Ishikawa (cell line): Measurements from ENCODE around the gene PTPN18.
A peak's percentile ranks its signal among the peaks of the same experiment; 100 is the strongest.

ENCODE experiments used
- CEBPB ChIP-seq: IDR thresholded peaks from 2 replicates; pipeline ENCODE4 v1.6.1; 2012
- CREB1 ChIP-seq: IDR thresholded peaks from 2 replicates; pipeline ENCODE4 v1.6.1; 2012; ENCODE audit warnings: low read depth
- EGR1 ChIP-seq: IDR thresholded peaks from 2 replicates; pipeline ENCODE4 v1.6.1; 2012
- EP300 ChIP-seq: IDR thresholded peaks from 2 replicates; pipeline ENCODE4 v1.6.1; 2012; ENCODE audit warnings: borderline replicate concordance
- FOXM1 ChIP-seq: IDR thresholded peaks from 2 replicates; pipeline ENCODE4 v1.6.1; 2012; ENCODE audit warnings: low read depth, borderline replicate concordance
- MAX ChIP-seq: IDR thresholded peaks from 2 replicates; pipeline ENCODE4 v1.6.1; 2012
- NFIC ChIP-seq: IDR thresholded peaks from 2 replicates; pipeline ENCODE4 v1.6.1; 2012
- RAD21 ChIP-seq: IDR thresholded peaks from 2 replicates; pipeline ENCODE4 v1.6.1; 2012; ENCODE audit warnings: low read depth
- REST ChIP-seq: IDR thresholded peaks from 2 replicates; pipeline ENCODE4 v1.6.1; 2012; ENCODE audit warnings: low read depth, mild to moderate bottlenecking
- TAF1 ChIP-seq: IDR thresholded peaks from 2 replicates; pipeline ENCODE4 v1.6.1; 2012; ENCODE audit warnings: low read depth, mild to moderate bottlenecking
- TCF12 ChIP-seq: IDR thresholded peaks from 2 replicates; pipeline ENCODE4 v1.6.1; 2012; ENCODE audit warnings: low read depth
- TEAD4 ChIP-seq: IDR thresholded peaks from 2 replicates; pipeline ENCODE4 v1.6.1; 2012
- USF1 ChIP-seq: IDR thresholded peaks from 2 replicates; pipeline ENCODE4 v1.6.1; 2012
- YY1 ChIP-seq: IDR thresholded peaks from 2 replicates; pipeline ENCODE4 v1.6.1; 2012; ENCODE audit warnings: low read depth
- ZBTB7A ChIP-seq: IDR thresholded peaks from 2 replicates; pipeline ENCODE4 v1.6.1; 2012; ENCODE audit warnings: low read depth

The PTPN18 gene

GRCh38 chr2:130355578-130356431 lies at the start of gene PTPN18:
Gene PTPN18, plus strand, starts transcription at chr2:130356056. Its CDS starts 52 bp downstream, at chr2:130356108.
- peak; percentile 55; the same call in 1 of the 2 replicates for TF ChIP-seq YY1
- TF ChIP-seq ZBTB7A, result no peak; the same call in 1 of the 2 replicates
- no peak for TF ChIP-seq REST
- TF ChIP-seq CEBPB, result no peak
- TF ChIP-seq MAX, result peak; percentile 38; the same call in 1 of the 2 replicates
- no peak for TF ChIP-seq USF1
- TF ChIP-seq RAD21, result peak; percentile 23; the same call in 1 of the 2 replicates
- no peak for TF ChIP-seq EP300
- peak; percentile 73; the same call in 1 of the 2 replicates for TF ChIP-seq TAF1
- TF ChIP-seq FOXM1, result no peak
- no peak for TF ChIP-seq NFIC
- no peak for TF ChIP-seq TEAD4
- 0 out of 2 replicates have a peak, but pooled peaks have one; percentile 6 for TF ChIP-seq TCF12
- no peak for TF ChIP-seq EGR1
- no peak for TF ChIP-seq CREB1

GRCh38 chr2:130307850-130308249 lies 48.0 kb upstream of the PTPN18 start:
- TF ChIP-seq EP300, result no peak
- TF ChIP-seq MAX, result no peak
- no peak for TF ChIP-seq CEBPB
- TF ChIP-seq TEAD4, result no peak
- no peak for TF ChIP-seq CREB1
- no peak for TF ChIP-seq EGR1
- TF ChIP-seq USF1, result no peak
- TF ChIP-seq ZBTB7A, result no peak
- TF ChIP-seq RAD21, result no peak
- no peak for TF ChIP-seq TCF12
- TF ChIP-seq YY1, result no peak
- no peak for TF ChIP-seq NFIC
- no peak for TF ChIP-seq TAF1
- TF ChIP-seq REST, result no peak
- TF ChIP-seq FOXM1, result no peak

- no peak for TF ChIP-seq RAD21
- TF ChIP-seq FOXM1, result no peak
- no peak for TF ChIP-seq CEBPB
- TF ChIP-seq USF1, result no peak
- TF ChIP-seq CREB1, result no peak
- TF ChIP-seq TCF12, result no peak
- TF ChIP-seq TAF1, result no peak
- no peak for TF ChIP-seq REST
- no peak for TF ChIP-seq TEAD4
- TF ChIP-seq EGR1, result no peak
- no peak for TF ChIP-seq MAX
- no peak for TF ChIP-seq ZBTB7A
- TF ChIP-seq EP300, result no peak
Observed at GRCh38 chr2:130310881-130311280, 45.0 kb upstream of the PTPN18 start.
